PC-9 (cell line): ENCODE data around the gene DOK5. TPM values are rescaled to one million over a fixed set of nuclear protein-coding genes. Genes with fewer than 3 reads are reported as not detected.

Source experiments
- BruUV-seq: library from RNA; stranded (reverse); fragments of 400-500 nt; replicated peaks from 2 replicates; lab custom pipeline; 2021; lab: Mats Ljungman, UMichigan
- CTCF ChIA-PET: fragments of 300-600 bp; sonication (Branson Sonifier 250); formaldehyde crosslinking; loops from one replicate; lab custom pipeline; 2022; ENCODE audit warnings: antibody characterized with exemption; lab: Charles Lee
- POLR2A ChIA-PET: fragments of 300-600 bp; sonication (Branson Sonifier 250); formaldehyde crosslinking; loops from one replicate; lab custom pipeline; 2022; ENCODE audit warnings: antibody characterized with exemption; ENCODE audit not compliant: unreplicated experiment; lab: Charles Lee
- DNase-seq, 2 experiments: peaks; one replicate each; pipeline versions ENCODE4 v3.0.0 to v3.0.0-alpha.2; 2015 to 2022; ENCODE audit warnings: mixed read lengths in 1 of 2
- H2AFZ ChIP-seq: fragments of 200-600 bp; sonication (generic); 2 replicates; pipeline ENCODE4 v1.8.1; 2017; ENCODE audit warnings: antibody characterized with exemption
- H3F3A ChIP-seq: fragments of 200-600 bp; sonication (generic); 2 replicates; pipeline ENCODE4 v1.8.1; 2017; ENCODE audit warnings: antibody characterized with exemption, mild to moderate bottlenecking, low read depth; ENCODE audit not compliant: insufficient read depth
- H3K27ac ChIP-seq: fragments of 200-600 bp; sonication (generic); 2 replicates; pipeline ENCODE4 v1.6.1; 2016; ENCODE audit warnings: mixed run types
- H3K27me3 ChIP-seq: fragments of 200-600 bp; sonication (generic); 2 replicates; pipeline ENCODE4 v1.6.1; 2016; ENCODE audit warnings: low read depth, mixed run types; ENCODE audit not compliant: insufficient read depth
- H3K36me3 ChIP-seq: fragments of 200-600 bp; sonication (generic); 2 replicates; pipeline ENCODE4 v1.6.1; 2016; ENCODE audit warnings: low read depth, mixed run types
- H3K4me1 ChIP-seq: fragments of 200-600 bp; sonication (generic); replicated peaks from 2 replicates; pipeline ENCODE4 v1.6.1; 2016; ENCODE audit warnings: mixed run types; ENCODE audit not compliant: insufficient read depth
- H3K4me2 ChIP-seq: fragments of 200-600 bp; sonication (generic); 2 replicates; pipeline ENCODE4 v1.6.1; 2017; ENCODE audit warnings: mixed run types
- H3K4me3 ChIP-seq: fragments of 200-600 bp; sonication (generic); 2 replicates; pipeline ENCODE4 v1.6.1; 2016; ENCODE audit warnings: mixed run types
- H3K79me2 ChIP-seq: fragments of 200-600 bp; sonication (generic); 2 replicates; pipeline ENCODE4 v1.6.1; 2017; ENCODE audit warnings: low read depth, mixed run types
- H3K9me2 ChIP-seq: fragments of 200-600 bp; sonication (generic); 2 replicates; pipeline ENCODE4 v1.8.1; 2017; ENCODE audit warnings: mild to moderate bottlenecking; ENCODE audit not compliant: insufficient read depth
- H3K9me3 ChIP-seq: fragments of 200-600 bp; sonication (generic); 2 replicates; pipeline ENCODE4 v1.8.1; 2016; ENCODE audit warnings: low read depth; ENCODE audit not compliant: insufficient read depth
- H4K20me1 ChIP-seq: fragments of 200-600 bp; sonication (generic); 2 replicates; pipeline ENCODE4 v1.8.1; 2017; ENCODE audit not compliant: insufficient read depth
- CTCF ChIP-seq: fragments of 200-600 bp; sonication (generic); conservative IDR thresholded peaks from 2 replicates; pipeline ENCODE4 v1.6.1; 2017; ENCODE audit warnings: mixed run types, antibody characterized with exemption, mild to moderate bottlenecking, moderate library complexity
- EZH2 ChIP-seq: fragments of 200-600 bp; sonication (generic); IDR thresholded peaks from 2 replicates; pipeline ENCODE4 v1.8.0; 2017; ENCODE audit warnings: antibody characterized with exemption, low read depth
- intact Hi-C: fragments of 100-400 bp; cut with micrococcal nuclease; formaldehyde crosslinking; loops from one replicate; pipeline ENCODE4 v1.10.0; 2022; ENCODE audit not compliant: unreplicated experiment
- total RNA-seq: library from RNA; stranded (reverse); gene quantifications from 2 replicates; pipeline ENCODE4 v1.2.3, GENCODE V29; 2021

DOK5 gene
- total RNA-seq, 1 experiment from 2014 or later, result not detected

GRCh38 chr20:54640800-54641199 is 165.4 kb downstream of the DOK5 start:
- POLR2A ChIA-PET, result no interaction called here

GRCh38 chr20:54642864-54643667 is 167.7 kb downstream of the DOK5 start:
- intact Hi-C loops, result no loop called here
- Histone ChIP-seq H4K20me1 (no peaks in the 10 kb centered on the region), H3K36me3 (no peaks in the 10 kb centered on the region), H3K4me2 (no peak overlapping the region), H2AFZ (no peak overlapping the region), H3K9me3 (no peaks in the 10 kb centered on the region), H3K9me2 (no peaks in the 10 kb centered on the region), H3K27ac (no peak overlapping the region), H3F3A (no peaks in the 10 kb centered on the region), H3K4me1 (no peaks in the 10 kb centered on the region), H3K4me3 (no peak overlapping the region), H3K27me3 (peaks cover 9% of the 10 kb centered on the region; the same call in 1 of the 2 replicates), H3K79me2 (no peaks in the 10 kb centered on the region)
- POLR2A ChIA-PET, result no interaction called here
- DNase-seq, result no peak
- TF ChIP-seq EZH2, result no peak
- no peak for TF ChIP-seq CTCF
- no TSS peak for BruUV-seq
- CTCF ChIA-PET, result no interaction called here

More at GRCh38 chr20:54640800-54641199, 165.4 kb downstream of the DOK5 start:
- Histone ChIP-seq H4K20me1 (no peaks in the 10 kb centered on the region), H3K36me3 (no peaks in the 10 kb centered on the region), H3F3A (no peaks in the 10 kb centered on the region), H3K4me3 (no peak overlapping the region), H3K9me2 (no peaks in the 10 kb centered on the region), H3K4me1 (no peaks in the 10 kb centered on the region), H3K9me3 (no peaks in the 10 kb centered on the region), H3K79me2 (no peaks in the 10 kb centered on the region), H3K4me2 (no peak overlapping the region), H3K27me3 (peaks cover 9% of the 10 kb centered on the region; the same call in 1 of the 2 replicates), H3K27ac (no peak overlapping the region), H2AFZ (no peak overlapping the region)
- intact Hi-C loops, result no loop called here
- CTCF ChIA-PET, result interaction anchor here (0.6 kb wide), 1 partner anchor 434 kb away, joined by 3 read pairs; no protein-coding TSS in a partner anchor
- TF ChIP-seq EZH2, result no peak
- no peak for DNase-seq
- no TSS peak for BruUV-seq

- Histone ChIP-seq H3K27me3 (peaks cover 9% of the 10 kb centered on the region; the same call in 1 of the 2 replicates), H2AFZ (no peak overlapping the region), H3K4me1 (no peaks in the 10 kb centered on the region), H3F3A (no peaks in the 10 kb centered on the region), H3K27ac (no peak overlapping the region), H3K4me2 (no peak overlapping the region), H3K36me3 (no peaks in the 10 kb centered on the region), H3K4me3 (no peak overlapping the region), H4K20me1 (no peaks in the 10 kb centered on the region), H3K9me3 (no peaks in the 10 kb centered on the region), H3K79me2 (no peaks in the 10 kb centered on the region), H3K9me2 (no peaks in the 10 kb centered on the region)
- no peak for DNase-seq
- intact Hi-C loops, result no loop called here
- POLR2A ChIA-PET, result no interaction called here
- CTCF ChIA-PET, result no interaction called here
- no peak for TF ChIP-seq EZH2
- no peak for TF ChIP-seq CTCF
- BruUV-seq, result no TSS peak
Measured at GRCh38 chr20:54643761-54644160, 168.4 kb downstream of the DOK5 start.
